Measurements from ENCODE around the gene ZNF286A.
"Not testable (repeated sequence)": the region's sequence is repeated elsewhere in the genome, so short reads cannot be mapped to it uniquely, and the experiment has no call there.

ZNF286A gene

GRCh38 chr17:15699413-15699924 lies at the start of gene ZNF286A:
ZNF286A (plus strand) TSS chr17:15699752; CDS start chr17:15700330, 578 bp downstream.
- DNase-seq = peak; percentile 89

GRCh38 chr17:15649861-15650421 lies 49.6 kb upstream of the ZNF286A start:
- no peak for DNase-seq

- no peak for DNase-seq
These were observed 48.6 kb upstream of the ZNF286A start for GRCh38 chr17:15650741-15651582.

GRCh38 chr17:15651583-15652110 lies 47.9 kb upstream of the ZNF286A start:
- DNase-seq = no peak

- no peak for DNase-seq
These were observed 46.6 kb upstream of the ZNF286A start for GRCh38 chr17:15652960-15653359.

GRCh38 chr17:15654401-15654800 lies 45.2 kb upstream of the ZNF286A start:
- not testable (repeated sequence) for DNase-seq

GRCh38 chr17:15654886-15655561 lies 44.5 kb upstream of the ZNF286A start:
- DNase-seq = no peak

GRCh38 chr17:15657868-15658267 lies 41.7 kb upstream of the ZNF286A start:
- DNase-seq = no peak

GRCh38 chr17:15658296-15658695 lies 41.3 kb upstream of the ZNF286A start:
- DNase-seq = no peak

- DNase-seq = no peak
These were observed 40.3 kb upstream of the ZNF286A start for GRCh38 chr17:15659236-15659635.

- no peak for DNase-seq
These were observed 39.9 kb upstream of the ZNF286A start for GRCh38 chr17:15659663-15660062.

- DNase-seq = no peak
These were observed 39.5 kb upstream of the ZNF286A start for GRCh38 chr17:15660077-15660476.

- DNase-seq = no peak
These were observed 36.9 kb upstream of the ZNF286A start for GRCh38 chr17:15662681-15663080.

- DNase-seq = no peak
These were observed 36.4 kb upstream of the ZNF286A start for GRCh38 chr17:15663176-15663575.

- no peak for DNase-seq
These were observed 35.9 kb upstream of the ZNF286A start for GRCh38 chr17:15663691-15664090.

- DNase-seq = not testable (repeated sequence)
These were observed 30.0 kb upstream of the ZNF286A start for GRCh38 chr17:15669526-15669925.

GRCh38 chr17:15674640-15675039 lies 24.9 kb upstream of the ZNF286A start:
- DNase-seq = not testable (repeated sequence)

- DNase-seq = not testable (repeated sequence)
These were observed 23.6 kb upstream of the ZNF286A start for GRCh38 chr17:15675991-15676390.

GRCh38 chr17:15683135-15683534 lies 16.4 kb upstream of the ZNF286A start:
- not testable (repeated sequence) for DNase-seq

- peak; percentile 77 for DNase-seq
These were observed 15.6 kb upstream of the ZNF286A start, which contains the start of gene TRIM16 for GRCh38 chr17:15683824-15684478. TRIM16 (minus strand) TSS chr17:15684311; CDS start chr17:15651609, 32,702 bp downstream.

- DNase-seq = not testable (repeated sequence)
These were observed 12.1 kb upstream of the ZNF286A start for GRCh38 chr17:15687494-15687893.

GRCh38 chr17:15698967-15699366 lies 585 bp upstream of the ZNF286A start:
- not testable (repeated sequence) for DNase-seq

GRCh38 chr17:15699937-15700336 lies 385 bp downstream of the ZNF286A start:
- DNase-seq = not testable (repeated sequence)
